Measurements from ENCODE around the gene RAB27B. TPM values are rescaled to one million over a fixed set of nuclear protein-coding genes. Genes with fewer than 3 reads are reported as not detected.
A peak's percentile ranks its signal among the peaks of the same experiment; 100 is the strongest.

RAB27B gene
- total RNA-seq, 4 donors from 2014 or later, result 0.02 to 0.20 (median 0.05) TPM; not detected in 1

- in situ Hi-C loops (cut with MboI; ENCODE audit: low sequenced_read_pairs in 4 of 4), result no loop called here
- DNase-seq (no peak), ATAC-seq (no peak)
- Histone ChIP-seq H3K9me3 (no peaks in the 10 kb centered on the region), H3K27me3 (no peaks in the 10 kb centered on the region), H3K4me1 (no peaks in the 10 kb centered on the region), H3K36me3 (no peaks in the 10 kb centered on the region), H3K27ac (no peak overlapping the region), H3K4me3 (no peak overlapping the region)
- intact Hi-C loops (cut with DNase I; ENCODE audit: low total_unique reads), result no loop called here
- TF ChIP-seq CTCF (IDR thresholded peaks at IDR 0.05 in 4 of 5, conservative IDR thresholded peaks at IDR 0.05 in 1 of 5) (no peak), POLR2A (IDR thresholded peaks at IDR 0.05) (no peak)
Observed at GRCh38 chr18:54822872-54823845, 5.1 kb upstream of the RAB27B start.

- Histone ChIP-seq H3K4me1 (no peaks in the 10 kb centered on the region), H3K27me3 (no peaks in the 10 kb centered on the region), H3K36me3 (no peaks in the 10 kb centered on the region), H3K4me3 (no peak overlapping the region), H3K27ac (no peak overlapping the region), H3K9me3 (no peaks in the 10 kb centered on the region)
- in situ Hi-C loops (cut with MboI; ENCODE audit: low sequenced_read_pairs in 4 of 4) (no loop called here), intact Hi-C loops (cut with DNase I; ENCODE audit: low total_unique reads) (no loop called here)
- no peak for DNase-seq
- no peak for ATAC-seq
- TF ChIP-seq POLR2A (IDR thresholded peaks at IDR 0.05), result no peak
- TF ChIP-seq CTCF (IDR thresholded peaks at IDR 0.05 in 4 of 5, conservative IDR thresholded peaks at IDR 0.05 in 1 of 5), result no peak
Observed at GRCh38 chr18:54824761-54825160, 3.5 kb upstream of the RAB27B start.

GRCh38 chr18:54825601-54826344, 2.5 kb upstream of the RAB27B start:
- no peak for ATAC-seq
- TF ChIP-seq POLR2A (IDR thresholded peaks at IDR 0.05), result no peak
- TF ChIP-seq CTCF (IDR thresholded peaks at IDR 0.05 in 4 of 5, conservative IDR thresholded peaks at IDR 0.05 in 1 of 5), result no peak
- no peaks in the 10 kb centered on the region for H3K36me3 ChIP-seq

GRCh38 chr18:54828986-54829385, 709 bp downstream of the RAB27B start:
- Histone ChIP-seq H3K27ac (no peak overlapping the region), H3K4me1 (no peaks in the 10 kb centered on the region), H3K9me3 (no peaks in the 10 kb centered on the region), H3K36me3 (no peaks in the 10 kb centered on the region), H3K27me3 (no peaks in the 10 kb centered on the region), H3K4me3 (peak overlapping the region in 2 of 4 donors; percentile 45 to 59)
- in situ Hi-C loops (cut with MboI; ENCODE audit: low sequenced_read_pairs in 4 of 4) (no loop called here), intact Hi-C loops (cut with DNase I; ENCODE audit: low total_unique reads) (no loop called here)
- DNase-seq (no peak), ATAC-seq (no peak)
- no peak for TF ChIP-seq CTCF (IDR thresholded peaks at IDR 0.05 in 4 of 5, conservative IDR thresholded peaks at IDR 0.05 in 1 of 5)
- TF ChIP-seq POLR2A (IDR thresholded peaks at IDR 0.05), result no peak

More at GRCh38 chr18:54825601-54826344, 2.5 kb upstream of the RAB27B start:
- intact Hi-C loops (cut with DNase I; ENCODE audit: low total_unique reads), result no loop called here
- H3K27ac ChIP-seq, result no peak overlapping the region
- in situ Hi-C loops (cut with MboI; ENCODE audit: low sequenced_read_pairs in 4 of 4), result no loop called here
- no peaks in the 10 kb centered on the region for H3K9me3 ChIP-seq
- no peaks in the 10 kb centered on the region for H3K27me3 ChIP-seq
- DNase-seq, result no peak
- no peaks in the 10 kb centered on the region for H3K4me1 ChIP-seq
- no peak overlapping the region for H3K4me3 ChIP-seq
